Left lung (tissue), 10 donors: ENCODE results near the gene DOCK3. TPM values are rescaled to one million over a fixed set of nuclear protein-coding genes. Genes with fewer than 3 reads are reported as not detected.

Source experiments
- ATAC-seq: fragments of 200-7000 bp; cut with Tn5 transposase; one replicate; pipeline ENCODE4 v1.9.1; 2020; ENCODE audit warnings: moderate library complexity
- DNase-seq, 4 donors: peaks; one replicate each; pipeline ENCODE4 v3.0.0-alpha.2; 2013 to 2020
- H3K27ac ChIP-seq, 2 donors: fragments of 200-600 bp; sonication (generic) in 1 of 2; one replicate each; pipeline versions ENCODE4 v1.5.0 to v1.8.0; 2020 to 2021
- H3K27me3 ChIP-seq, 2 donors: fragments of 200-600 bp; sonication (generic) in 1 of 2; one replicate each; pipeline versions ENCODE4 v1.5.0 to v1.8.0; 2020 to 2021
- H3K36me3 ChIP-seq, 2 donors: fragments of 200-600 bp; sonication (generic) in 1 of 2; one replicate each; pipeline versions ENCODE4 v1.5.0 to v1.8.0; 2020 to 2021
- H3K4me1 ChIP-seq, 2 donors: fragments of 200-600 bp; one replicate each; pipeline ENCODE4 v1.8.0; 2021
- H3K4me3 ChIP-seq, 2 donors: fragments of 200-600 bp; sonication (generic) in 1 of 2; one replicate each; pipeline versions ENCODE4 v1.5.0 to v1.8.0; 2020 to 2021; ENCODE audit warnings: mild to moderate bottlenecking in 1 of 2
- H3K9me3 ChIP-seq, 2 donors: fragments of 200-600 bp; sonication (generic) in 1 of 2; one replicate each; pipeline versions ENCODE4 v1.5.0 to v1.8.0; 2020 to 2021
- intact Hi-C, 2 donors: fragments of 100-400 bp; cut with DNase I; formaldehyde crosslinking; loops; one replicate each; pipeline versions ENCODE4 v1.11.2 to v1.14.2; 2022
- polyA plus RNA-seq, 6 donors: library from polyadenylated mRNA; unstranded; fragments of 120-200 nt; gene quantifications; one replicate each; pipeline ENCODE4 v1.2.1, GENCODE V29; 2013; ENCODE audit not compliant: insufficient read length in 6 of 6
- total RNA-seq, 2 donors: library from RNA; stranded (reverse); fragmentation: NEBNext Ultra II Directional; extraction: Animal tissue kit (Norgen Biotek cat#: 25700); gene quantifications; one replicate each; pipeline ENCODE4 v1.2.1, GENCODE V29; 2021
- TF ChIP-seq, protein P1 (sequence below), 2 donors: fragments of 200-600 bp; sonication (generic) in 1 of 2; IDR thresholded peaks; one replicate each; pipeline versions ENCODE4 v1.5.0 to v1.8.0; 2021; ENCODE audit warnings: antibody characterized with exemption in 2 of 2
- donor health status: DM: no; HTN: yes; CAD: no.
- donor health status: DM: no; HTN: no; CAD: no.

Gene DOCK3
- total and polyA plus RNA-seq, 8 donors = 0.34 to 2.2 (median 1.8) TPM

DNA sequence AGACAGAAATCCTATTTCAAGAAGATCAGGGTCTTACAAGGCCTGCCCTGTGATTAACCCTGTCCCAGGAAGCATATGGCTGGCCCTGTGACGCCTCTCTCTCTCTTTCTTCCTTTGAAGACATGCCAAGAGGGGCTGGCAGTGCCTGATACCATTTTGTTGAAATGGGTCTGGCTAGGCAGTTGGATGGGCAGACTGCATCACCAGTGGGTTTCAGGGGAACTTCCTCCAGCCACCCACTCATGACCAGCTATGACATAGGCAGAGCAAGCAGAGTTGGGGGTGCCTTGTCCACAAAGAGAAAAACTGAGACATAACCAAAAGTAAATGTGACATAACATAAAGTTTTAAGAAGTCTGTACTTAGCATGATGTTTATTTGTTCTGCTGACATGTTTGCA, 679.0 kb downstream of the DOCK3 start:
- intact Hi-C loops = no loop called here
- TF ChIP-seq, protein P1, sequence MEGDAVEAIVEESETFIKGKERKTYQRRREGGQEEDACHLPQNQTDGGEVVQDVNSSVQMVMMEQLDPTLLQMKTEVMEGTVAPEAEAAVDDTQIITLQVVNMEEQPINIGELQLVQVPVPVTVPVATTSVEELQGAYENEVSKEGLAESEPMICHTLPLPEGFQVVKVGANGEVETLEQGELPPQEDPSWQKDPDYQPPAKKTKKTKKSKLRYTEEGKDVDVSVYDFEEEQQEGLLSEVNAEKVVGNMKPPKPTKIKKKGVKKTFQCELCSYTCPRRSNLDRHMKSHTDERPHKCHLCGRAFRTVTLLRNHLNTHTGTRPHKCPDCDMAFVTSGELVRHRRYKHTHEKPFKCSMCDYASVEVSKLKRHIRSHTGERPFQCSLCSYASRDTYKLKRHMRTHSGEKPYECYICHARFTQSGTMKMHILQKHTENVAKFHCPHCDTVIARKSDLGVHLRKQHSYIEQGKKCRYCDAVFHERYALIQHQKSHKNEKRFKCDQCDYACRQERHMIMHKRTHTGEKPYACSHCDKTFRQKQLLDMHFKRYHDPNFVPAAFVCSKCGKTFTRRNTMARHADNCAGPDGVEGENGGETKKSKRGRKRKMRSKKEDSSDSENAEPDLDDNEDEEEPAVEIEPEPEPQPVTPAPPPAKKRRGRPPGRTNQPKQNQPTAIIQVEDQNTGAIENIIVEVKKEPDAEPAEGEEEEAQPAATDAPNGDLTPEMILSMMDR (IDR thresholded peaks at IDR 0.05) = no peak
- Histone ChIP-seq H3K4me1 (no peaks in the 10 kb centered on the region), H3K27ac (no peak overlapping the region), H3K27me3 (no peaks in the 10 kb centered on the region), H3K36me3 (no peaks in the 10 kb centered on the region), H3K9me3 (no peaks in the 10 kb centered on the region), H3K4me3 (no peak overlapping the region)
- ATAC-seq (no peak), DNase-seq (no peak)

DNA sequence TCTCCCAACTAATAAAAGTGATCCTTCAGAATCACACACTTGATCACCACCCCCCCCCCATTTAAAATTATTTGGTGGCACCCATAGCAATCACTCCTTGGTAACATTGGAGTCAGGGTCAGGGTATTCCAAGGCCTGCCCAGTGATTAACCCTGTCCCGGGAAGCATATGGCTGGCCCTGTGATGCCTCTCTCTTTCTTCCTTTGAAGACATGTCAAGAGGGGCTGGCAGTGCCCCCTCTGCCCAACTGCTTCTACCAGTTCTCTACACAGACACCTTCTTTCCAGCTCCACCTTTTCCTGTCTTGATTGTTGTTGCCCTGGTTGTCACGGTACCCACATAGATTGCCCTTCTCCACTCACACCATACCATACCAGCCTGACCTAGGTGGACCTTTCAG, 679.4 kb downstream of the DOCK3 start:
- DNase-seq = no peak
- H3K27ac ChIP-seq = no peak overlapping the region
- TF ChIP-seq, protein P1 (IDR thresholded peaks at IDR 0.05) = no peak
- no peaks in the 10 kb centered on the region for H3K36me3 ChIP-seq
- no peaks in the 10 kb centered on the region for H3K4me1 ChIP-seq
- H3K4me3 ChIP-seq = no peak overlapping the region
- no peaks in the 10 kb centered on the region for H3K27me3 ChIP-seq
- no peaks in the 10 kb centered on the region for H3K9me3 ChIP-seq
- intact Hi-C loops = no loop called here
- ATAC-seq = no peak

- intact Hi-C loops = no loop called here
- no peak overlapping the region for H3K27ac ChIP-seq
- DNase-seq = no peak
- H3K9me3 ChIP-seq = no peaks in the 10 kb centered on the region
- no peak for ATAC-seq
- no peak overlapping the region for H3K4me3 ChIP-seq
- no peaks in the 10 kb centered on the region for H3K27me3 ChIP-seq
- no peaks in the 10 kb centered on the region for H3K4me1 ChIP-seq
- TF ChIP-seq, protein P1 (IDR thresholded peaks at IDR 0.05) = no peak
- no peaks in the 10 kb centered on the region for H3K36me3 ChIP-seq
Observed at GRCh38 chr3:51354731-51355615, 680.2 kb downstream of the DOCK3 start.

DNA sequence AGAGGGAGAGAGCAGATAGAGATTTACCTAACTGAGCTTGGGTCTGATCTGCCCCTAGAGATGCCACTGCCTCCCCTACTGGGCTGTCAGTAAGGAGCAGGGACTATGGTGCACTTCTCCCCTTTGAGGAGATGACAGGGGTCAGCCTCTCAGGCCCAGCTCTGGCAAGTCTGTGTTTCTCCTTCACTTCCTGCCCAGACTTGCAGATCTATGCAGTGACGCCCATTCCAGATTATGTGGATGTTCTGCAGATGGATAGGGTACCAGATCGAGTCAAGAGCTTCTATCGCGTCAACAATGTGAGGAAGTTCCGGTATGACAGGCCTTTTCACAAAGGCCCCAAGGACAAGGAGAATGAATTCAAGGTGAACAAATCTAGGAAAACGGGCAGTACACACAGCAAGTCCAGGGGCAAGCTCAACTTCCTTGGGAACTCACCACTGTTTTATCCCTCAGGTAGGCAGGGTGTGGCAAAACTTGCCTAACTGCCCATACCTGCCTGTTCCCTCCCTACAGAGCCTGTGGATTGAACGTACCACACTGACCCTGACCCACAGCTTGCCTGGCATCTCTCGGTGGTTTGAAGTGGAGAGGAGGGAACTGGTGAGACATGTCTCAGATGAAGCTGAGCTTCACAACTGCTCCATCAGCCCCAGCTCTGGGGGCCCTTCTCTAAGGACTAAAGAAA, 681.3 kb downstream of the DOCK3 start:
- no peaks in the 10 kb centered on the region for H3K4me1 ChIP-seq
- no peaks in the 10 kb centered on the region for H3K27me3 ChIP-seq
- ATAC-seq (no peak), DNase-seq (no peak)
- intact Hi-C loops = no loop called here
- no peak overlapping the region for H3K27ac ChIP-seq
- H3K36me3 ChIP-seq = no peaks in the 10 kb centered on the region
- no peaks in the 10 kb centered on the region for H3K9me3 ChIP-seq
- TF ChIP-seq, protein P1 (IDR thresholded peaks at IDR 0.05) = no peak
- no peak overlapping the region for H3K4me3 ChIP-seq

- no peak for ATAC-seq
Observed at GRCh38 chr3:51357856-51358255, 683.1 kb downstream of the DOCK3 start.

More at GRCh38 chr3:51357856-51358255, 683.1 kb downstream of the DOCK3 start:
- TF ChIP-seq, protein P1 (IDR thresholded peaks at IDR 0.05) = no peak
- DNase-seq = no peak
- H3K4me3 ChIP-seq = no peak overlapping the region
- H3K36me3 ChIP-seq = no peaks in the 10 kb centered on the region
- no peaks in the 10 kb centered on the region for H3K4me1 ChIP-seq
- no peaks in the 10 kb centered on the region for H3K9me3 ChIP-seq
- intact Hi-C loops = no loop called here
- H3K27ac ChIP-seq = no peak overlapping the region
- H3K27me3 ChIP-seq = no peaks in the 10 kb centered on the region
